Heart left ventricle (tissue), 16 donors: ENCODE results near the gene RINL. TPM values are rescaled to one million over a fixed set of nuclear protein-coding genes. Genes with fewer than 3 reads are reported as not detected.
"Not testable (repeated sequence)": the region's sequence is repeated elsewhere in the genome, so short reads cannot be mapped to it uniquely, and the experiment has no call there.

Source experiments
- ATAC-seq, 4 donors: fragments of 200-7000 bp; cut with Tn5 transposase; one replicate each; pipeline ENCODE4 v1.9.1; 2020 to 2022; ENCODE audit warnings: moderate library complexity in 4 of 4, mild to moderate bottlenecking in 3 of 4, moderate number of reproducible peaks in 1 of 4
- DNase-seq, 5 donors: peaks; one replicate each; pipeline ENCODE4 v3.0.0-alpha.2; 2020
- H3K27ac ChIP-seq, 12 donors: fragments of 200-600 bp; sonication (generic) in 4 of 12; one replicate each; pipeline versions ENCODE4 v1.5.0 to v1.8.0; 2016 to 2022; ENCODE audit warnings: mild to moderate bottlenecking in 2 of 12
- H3K27me3 ChIP-seq, 9 donors: fragments of 200-600 bp; sonication (generic) in 2 of 9; one replicate each; pipeline versions ENCODE4 v1.5.1 to v1.8.0; 2016 to 2022; ENCODE audit warnings: mild to moderate bottlenecking in 3 of 9
- H3K36me3 ChIP-seq, 9 donors: fragments of 200-600 bp; sonication (generic) in 2 of 9; one replicate each; pipeline versions ENCODE4 v1.5.0 to v1.8.0; 2018 to 2022; ENCODE audit warnings: mild to moderate bottlenecking in 2 of 9
- H3K4me1 ChIP-seq, 12 donors: fragments of 200-600 bp; sonication (generic) in 4 of 12; one replicate each; pipeline versions ENCODE4 v1.5.0 to v1.8.0; 2016 to 2022; ENCODE audit warnings: mild to moderate bottlenecking in 3 of 12
- H3K4me3 ChIP-seq, 12 donors: fragments of 200-600 bp; sonication (generic) in 4 of 12; one replicate each; pipeline versions ENCODE4 v1.5.0 to v1.8.0; 2017 to 2022; ENCODE audit warnings: mild to moderate bottlenecking in 9 of 12, moderate library complexity in 4 of 12
- H3K9me3 ChIP-seq, 12 donors: fragments of 200-600 bp; sonication (generic) in 4 of 12; one replicate each; pipeline versions ENCODE4 v1.5.0 to v1.8.0; 2016 to 2022; ENCODE audit warnings: mild to moderate bottlenecking in 1 of 12
- CTCF ChIP-seq, 12 donors: fragments of 200-600 bp; sonication (generic) in 4 of 12; IDR thresholded peaks; one replicate each; pipeline versions ENCODE4 v1.5.0 to v1.8.0; 2018 to 2022; ENCODE audit warnings: antibody characterized with exemption in 12 of 12, mild to moderate bottlenecking in 5 of 12
- POLR2A ChIP-seq, 2 donors: fragments of 450-650 bp; IDR thresholded peaks; one replicate each; pipeline ENCODE4 v1.6.1; 2017; ENCODE audit warnings: antibody characterized with exemption in 2 of 2, mild to moderate bottlenecking in 2 of 2, moderate library complexity in 2 of 2
- WGBS, 4 donors: extraction: QIAGEN DNeasy Blood & Tissue Kit in 2 of 4; methylation state at CpG; one replicate each; pipeline versions ENCODE4 v1.1.5 to v1.1.7; 2013 to 2018; 5-methylcytosine and 5-hydroxymethylcytosine counted together
- intact Hi-C, 10 donors: fragments of 100-400 bp; cut with DNase I; formaldehyde crosslinking; loops; one replicate each; pipeline versions ENCODE4 v1.11.1 to v1.14.2; 2022
- polyA plus RNA-seq, 2 donors: library from polyadenylated mRNA; stranded (reverse); fragments of 200-250 nt; gene quantifications; one replicate each; pipeline ENCODE4 v1.2.3, GENCODE V29; 2013
- total RNA-seq, 9 donors: library from RNA; depleted of rRNA in 2 of 9; stranded (reverse); fragments of >200 nt in 2 of 9; fragmentation: NEBNext Ultra II Directional in 3 of 9; extraction: Animal tissue kit (Norgen Biotek cat#: 25700) in 3 of 9; gene quantifications; one replicate each; pipeline versions ENCODE4 v1.1.0 to v1.2.4, GENCODE V29; 2016 to 2023
- donor health status: ischemic (EF 13 %, LVEDD 7.1; RV severe dilation, severe dysfunction).
- donor health status: healthy with polysubstance abuse.
- donor health status: DM: no; HTN: yes; CAD: no.
- donor health status: DM: no; HTN: no; CAD: no.
- donor health status: ischemic (EF 25% LVEDD 6.9; RV normal size, moderate dysfunction).
- donor health status: ischemic (EF 25% LVEDD 5.7; RV mildly dilated, moderate dysfunction).
- donor health status: healthy.
- donor health status: DM: yes; HTN: yes; CAD: no.
- donor health status: ischemic (EF 35%, LVEDD 5.7; RV mildly dilated, moderate dysfunction).
- donor health status: nonischemic (EF 11% LVEDD 7.7; RV severe dilation, severe dysfunction).
- donor health status: DM: yes; HTN: yes; CAD: no.
- donor health status: PGD.
- donor health status: ischemic (EF 29% LVEDD 5.4; RV normal size, mild dysfunction).
- donor health status: nonischemic (EF 23%, LVEDD 6.1; RV moderate dilation, normal function).

RINL gene
- total and polyA plus RNA-seq, 11 donors = 1.6 to 11.3 (median 4.3) TPM

GRCh38 chr19:38890686-38891085 is 12.6 kb upstream of the RINL start:
- peak in 3 of 4 donors; percentile 37 to 72 (median 66) for ATAC-seq
- Histone ChIP-seq H3K27me3 (no peaks in the 10 kb centered on the region), H3K9me3 (no peaks in the 10 kb centered on the region), H3K4me1 (peaks cover 0 to 36% (median 5%) of the 10 kb centered on the region in 12 donors), H3K4me3 (no peak overlapping the region), H3K36me3 (peaks cover 0 to 59% (median 39%) of the 10 kb centered on the region in 9 donors), H3K27ac (peak overlapping the region in 7 of 12 donors; percentile 8 to 57 (median 26))
- DNase-seq = peak in 1 of 5 donors; percentile 60
- intact Hi-C loops = loop anchor here in 1 of 10 donors (10.0 kb wide), 1 partner anchor 56 kb away; the partner anchor contains the start of gene ECH1
- TF ChIP-seq CTCF (IDR thresholded peaks at IDR 0.05) = no peak
- no peak for TF ChIP-seq POLR2A (IDR thresholded peaks at IDR 0.05)

- Histone ChIP-seq H3K27ac (peak overlapping the region in 1 of 12 donors; percentile 57), H3K4me3 (no peak overlapping the region), H3K4me1 (peaks cover 0 to 27% (median 5%) of the 10 kb centered on the region in 12 donors), H3K27me3 (no peaks in the 10 kb centered on the region), H3K36me3 (peaks cover 0 to 59% (median 39%) of the 10 kb centered on the region in 9 donors), H3K9me3 (no peaks in the 10 kb centered on the region)
- ATAC-seq = no peak
- WGBS, 4 donors = 89 to 96% (median 92%) methylated on average over 6 to 8 of the region's 8 CpGs
- intact Hi-C loops = loop anchor here in 1 of 10 donors (10.0 kb wide), 1 partner anchor 55 kb away; the partner anchor contains the start of gene ECH1
- TF ChIP-seq POLR2A (IDR thresholded peaks at IDR 0.05) (no peak), CTCF (IDR thresholded peaks at IDR 0.05) (no peak)
- DNase-seq = no peak
Measured at GRCh38 chr19:38889803-38890202, 11.7 kb upstream of the RINL start.

DNA sequence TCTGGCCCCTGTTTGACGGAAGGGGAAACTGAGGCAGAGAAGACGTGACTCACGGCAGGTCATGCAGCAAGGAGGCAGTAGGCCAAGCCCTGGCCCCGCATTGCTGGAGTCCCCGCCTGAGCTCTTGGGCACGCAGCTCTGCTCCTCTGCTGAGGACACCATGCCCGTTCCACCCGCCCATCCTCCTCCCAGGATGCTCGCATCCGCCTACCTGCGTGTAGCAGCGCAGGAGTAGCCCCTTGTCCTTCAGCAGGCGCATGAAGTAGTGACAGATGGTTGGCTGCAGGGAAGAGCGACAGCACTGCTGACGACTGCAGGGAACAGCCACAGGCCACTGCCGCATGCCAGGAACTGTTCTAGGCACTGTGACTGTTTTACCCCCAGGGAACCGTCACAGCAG is 10.8 kb upstream of the RINL start:
- DNase-seq (no peak), ATAC-seq (no peak)
- TF ChIP-seq CTCF (IDR thresholded peaks at IDR 0.05) (no peak), POLR2A (IDR thresholded peaks at IDR 0.05) (no peak)
- intact Hi-C loops = no loop called here
- Histone ChIP-seq H3K36me3 (peaks cover 0 to 59% (median 39%) of the 10 kb centered on the region in 9 donors), H3K27ac (no peak overlapping the region), H3K4me3 (no peak overlapping the region), H3K4me1 (peaks cover 0 to 20% (median 4%) of the 10 kb centered on the region in 12 donors), H3K9me3 (no peaks in the 10 kb centered on the region), H3K27me3 (no peaks in the 10 kb centered on the region)
- 94 to 96% (median 95%) methylated on average over 13 to 17 of the region's 17 CpGs for WGBS, 4 donors

GRCh38 chr19:38884691-38885090 is 6.6 kb upstream of the RINL start:
- H3K9me3 ChIP-seq, H3K27me3 ChIP-seq, H3K4me1 ChIP-seq, H3K4me3 ChIP-seq, ATAC-seq, intact Hi-C loops, DNase-seq, H3K27ac ChIP-seq: not testable (repeated sequence)
- H3K36me3 ChIP-seq = peaks cover 0 to 69% (median 59%) of the 10 kb centered on the region in 9 donors
- 94 to 100% (median 98%) methylated on average over 3 of the region's 3 CpGs for WGBS, 4 donors

DNA sequence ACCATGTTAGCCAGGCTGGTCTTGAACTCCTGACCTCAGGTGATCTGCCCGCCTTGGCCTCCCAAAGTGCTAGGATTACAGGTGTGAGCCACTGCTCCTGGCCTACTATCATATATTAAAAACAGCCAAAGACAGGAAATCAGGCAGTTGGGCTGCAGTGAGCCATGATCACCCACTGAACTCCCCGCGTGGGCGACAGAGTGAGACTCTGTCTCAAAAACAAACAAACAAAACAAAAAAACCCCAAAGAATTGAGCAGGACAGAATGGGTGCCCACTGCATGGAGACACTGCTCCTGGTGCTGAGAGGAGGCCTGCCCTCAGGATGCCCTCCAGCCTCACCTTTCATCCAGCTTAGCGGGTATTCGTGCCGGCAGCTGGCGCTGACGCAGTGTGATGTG is 5.2 kb upstream of the RINL start:
- TF ChIP-seq POLR2A (IDR thresholded peaks at IDR 0.05) (no peak), CTCF (IDR thresholded peaks at IDR 0.05) (no peak)
- no peaks in the 10 kb centered on the region for H3K27me3 ChIP-seq
- ATAC-seq (no peak), DNase-seq (peak in 1 of 5 donors; percentile 18)
- peaks cover 0 to 16% (median 4%) of the 10 kb centered on the region in 12 donors for H3K4me1 ChIP-seq
- intact Hi-C loops = no loop called here
- H3K9me3 ChIP-seq = no peaks in the 10 kb centered on the region
- peaks cover 0 to 59% (median 50%) of the 10 kb centered on the region in 9 donors for H3K36me3 ChIP-seq
- H3K27ac ChIP-seq = no peak overlapping the region
- no peak overlapping the region for H3K4me3 ChIP-seq
- 91 to 96% (median 93%) methylated on average over 9 of the region's 9 CpGs for whole genome bisulfite sequencing, 4 donors
